Stomach (tissue), 4 donors: ENCODE measurements around the gene CRYBG1.

Experiments
- EP300 ChIP-seq: sonication (generic); formaldehyde crosslinking; IDR thresholded peaks from one replicate; pipeline ENCODE4 v1.6.1; 2017; ENCODE audit warnings: antibody characterized with exemption
- POLR2A ChIP-seq, 4 donors: fragments of 450-650 bp; IDR thresholded peaks; one replicate each; pipeline ENCODE4 v1.6.1; 2016; ENCODE audit warnings: antibody characterized with exemption in 4 of 4, control low read depth in 2 of 4, mild to moderate bottlenecking in 1 of 4, moderate library complexity in 1 of 4
- POLR2AphosphoS5 ChIP-seq, 3 donors: sonication (generic); formaldehyde crosslinking; IDR thresholded peaks; one replicate each; pipeline ENCODE4 v1.6.1; 2016; ENCODE audit warnings: antibody characterized with exemption in 3 of 3
- TF ChIP-seq, protein P1 (sequence below), 7 experiments: fragments of 450-650 bp in 4 of 7; fragments of 200-600 bp in 3 of 7; sonication (generic) in 3 of 7; IDR thresholded peaks; one replicate each; pipeline ENCODE4 v1.5.1; 2016 to 2019; ENCODE audit warnings: antibody characterized with exemption in 7 of 7, control low read depth in 2 of 7, mild to moderate bottlenecking in 1 of 7

DNA sequence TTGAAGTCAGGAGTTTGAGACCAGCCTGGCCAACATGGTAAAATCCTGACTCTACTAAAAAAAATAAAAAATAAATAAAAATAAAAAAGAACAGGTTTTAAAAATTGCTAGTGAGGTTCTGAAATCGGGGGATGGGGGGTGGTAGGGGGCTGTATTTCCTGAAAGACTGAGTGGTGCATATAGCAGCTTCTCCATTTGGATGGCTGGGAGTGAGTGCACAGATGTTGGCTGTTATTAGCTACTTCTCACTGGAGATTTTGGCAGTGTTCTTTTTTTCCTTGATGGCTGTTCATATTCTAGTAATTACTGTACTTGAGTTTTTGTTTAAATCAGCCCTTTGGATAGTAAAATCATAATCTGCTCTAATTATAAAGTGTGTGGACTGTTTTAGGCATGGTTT lies 189.0 kb downstream of the CRYBG1 start:
- TF ChIP-seq, protein P1, sequence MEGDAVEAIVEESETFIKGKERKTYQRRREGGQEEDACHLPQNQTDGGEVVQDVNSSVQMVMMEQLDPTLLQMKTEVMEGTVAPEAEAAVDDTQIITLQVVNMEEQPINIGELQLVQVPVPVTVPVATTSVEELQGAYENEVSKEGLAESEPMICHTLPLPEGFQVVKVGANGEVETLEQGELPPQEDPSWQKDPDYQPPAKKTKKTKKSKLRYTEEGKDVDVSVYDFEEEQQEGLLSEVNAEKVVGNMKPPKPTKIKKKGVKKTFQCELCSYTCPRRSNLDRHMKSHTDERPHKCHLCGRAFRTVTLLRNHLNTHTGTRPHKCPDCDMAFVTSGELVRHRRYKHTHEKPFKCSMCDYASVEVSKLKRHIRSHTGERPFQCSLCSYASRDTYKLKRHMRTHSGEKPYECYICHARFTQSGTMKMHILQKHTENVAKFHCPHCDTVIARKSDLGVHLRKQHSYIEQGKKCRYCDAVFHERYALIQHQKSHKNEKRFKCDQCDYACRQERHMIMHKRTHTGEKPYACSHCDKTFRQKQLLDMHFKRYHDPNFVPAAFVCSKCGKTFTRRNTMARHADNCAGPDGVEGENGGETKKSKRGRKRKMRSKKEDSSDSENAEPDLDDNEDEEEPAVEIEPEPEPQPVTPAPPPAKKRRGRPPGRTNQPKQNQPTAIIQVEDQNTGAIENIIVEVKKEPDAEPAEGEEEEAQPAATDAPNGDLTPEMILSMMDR (IDR thresholded peaks at IDR 0.05) = no peak
- TF ChIP-seq POLR2A (IDR thresholded peaks at IDR 0.05) (no peak), POLR2AphosphoS5 (IDR thresholded peaks at IDR 0.05) (no peak), EP300 (no peak)
